ENCODE data around the gene ATF5. TPM values are rescaled to one million over a fixed set of nuclear protein-coding genes. Genes with fewer than 3 reads are reported as not detected.

ATF5 gene
- total and polyA plus RNA-seq, 10 of the 15 experiments (the other 5 are each of a cell fraction or from before 2014, with no cell fraction given): 9.1 to 133 (median 24.0) TPM

DNA sequence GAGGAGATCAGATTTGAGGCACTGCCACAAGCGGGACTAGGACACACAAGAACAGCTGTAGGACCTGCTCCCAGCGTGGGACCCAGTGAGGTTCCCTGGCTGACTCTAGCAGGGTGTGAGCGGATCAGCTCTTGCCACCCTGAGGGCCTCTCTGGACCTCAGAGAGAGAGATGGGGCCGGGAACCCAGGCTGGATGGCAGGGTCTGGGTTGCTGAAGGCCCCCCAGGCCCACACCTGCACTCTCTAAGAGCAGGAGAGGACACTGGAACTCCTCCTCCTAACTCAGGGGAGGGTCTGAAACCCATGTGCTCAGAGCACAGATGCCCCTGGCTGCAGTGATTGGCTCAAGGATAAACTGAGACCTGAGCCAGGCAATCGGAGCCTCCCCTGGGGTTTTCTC lies 18.8 kb upstream of the ATF5 start:
- RAD21 ChIA-PET (ENCODE audit: unreplicated experiment): interaction anchor here (1.9 to 4.9 kb wide), 3 partner anchors 13 to 22 kb away, joined by 9 to 40 read pairs (median 38); partner anchors contain the start of genes ATF5, IL4I1 and NUP62
- WGBS (ENCODE audit: insufficient coverage, insufficient replicate concordance, low lambda C conversion rate, missing lambda C conversion rate): 86% methylated on average over 5 of the region's 5 CpGs
- TF ChIP-seq TARDBP (IDR thresholded peaks at IDR 0.05; ENCODE audit: borderline replicate concordance) (no peak), RCOR1 (conservative IDR thresholded peaks at IDR 0.05; ENCODE audit: low read depth, low read length) (no peak), NR2F1 (conservative IDR thresholded peaks at IDR 0.05) (no peak), TCF3 (IDR thresholded peaks at IDR 0.05; ENCODE audit: borderline replicate concordance, insufficient read depth, low read depth, low read length) (no peak), ZNF274 (IDR thresholded peaks at IDR 0.05; ENCODE audit: insufficient read depth, insufficient read length) (no peak), BHLHE40 (IDR thresholded peaks at IDR 0.05; ENCODE audit: borderline replicate concordance in 1 of 2, low read depth in 2 of 2, low read length in 1 of 2) (no peak), GABPA (IDR thresholded peaks at IDR 0.05; ENCODE audit: low read depth) (no peak), MTA3 (IDR thresholded peaks at IDR 0.05; ENCODE audit: borderline replicate concordance, low read length) (no peak), TCF12 (IDR thresholded peaks at IDR 0.05; ENCODE audit: low read depth, low read length) (no peak), CHD4 (IDR thresholded peaks at IDR 0.05) (no peak)
- TF ChIP-seq, protein P1, sequence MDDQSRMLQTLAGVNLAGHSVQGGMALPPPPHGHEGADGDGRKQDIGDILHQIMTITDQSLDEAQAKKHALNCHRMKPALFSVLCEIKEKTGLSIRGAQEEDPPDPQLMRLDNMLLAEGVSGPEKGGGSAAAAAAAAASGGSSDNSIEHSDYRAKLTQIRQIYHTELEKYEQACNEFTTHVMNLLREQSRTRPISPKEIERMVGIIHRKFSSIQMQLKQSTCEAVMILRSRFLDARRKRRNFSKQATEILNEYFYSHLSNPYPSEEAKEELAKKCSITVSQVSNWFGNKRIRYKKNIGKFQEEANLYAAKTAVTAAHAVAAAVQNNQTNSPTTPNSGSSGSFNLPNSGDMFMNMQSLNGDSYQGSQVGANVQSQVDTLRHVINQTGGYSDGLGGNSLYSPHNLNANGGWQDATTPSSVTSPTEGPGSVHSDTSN (IDR thresholded peaks at IDR 0.05; ENCODE audit: insufficient replicate concordance, low read depth, low read length): no peak
- TF ChIP-seq, protein P2, sequence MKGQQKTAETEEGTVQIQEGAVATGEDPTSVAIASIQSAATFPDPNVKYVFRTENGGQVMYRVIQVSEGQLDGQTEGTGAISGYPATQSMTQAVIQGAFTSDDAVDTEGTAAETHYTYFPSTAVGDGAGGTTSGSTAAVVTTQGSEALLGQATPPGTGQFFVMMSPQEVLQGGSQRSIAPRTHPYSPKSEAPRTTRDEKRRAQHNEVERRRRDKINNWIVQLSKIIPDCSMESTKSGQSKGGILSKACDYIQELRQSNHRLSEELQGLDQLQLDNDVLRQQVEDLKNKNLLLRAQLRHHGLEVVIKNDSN (IDR thresholded peaks at IDR 0.05; ENCODE audit: borderline replicate concordance, extremely low read length, insufficient read depth, low read depth, low read length): no peak
- TF ChIP-seq, protein P3, sequence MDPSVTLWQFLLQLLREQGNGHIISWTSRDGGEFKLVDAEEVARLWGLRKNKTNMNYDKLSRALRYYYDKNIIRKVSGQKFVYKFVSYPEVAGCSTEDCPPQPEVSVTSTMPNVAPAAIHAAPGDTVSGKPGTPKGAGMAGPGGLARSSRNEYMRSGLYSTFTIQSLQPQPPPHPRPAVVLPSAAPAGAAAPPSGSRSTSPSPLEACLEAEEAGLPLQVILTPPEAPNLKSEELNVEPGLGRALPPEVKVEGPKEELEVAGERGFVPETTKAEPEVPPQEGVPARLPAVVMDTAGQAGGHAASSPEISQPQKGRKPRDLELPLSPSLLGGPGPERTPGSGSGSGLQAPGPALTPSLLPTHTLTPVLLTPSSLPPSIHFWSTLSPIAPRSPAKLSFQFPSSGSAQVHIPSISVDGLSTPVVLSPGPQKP (IDR thresholded peaks at IDR 0.05; ENCODE audit: low read depth, low read length): no peak
- TF ChIP-seq, protein P4, sequence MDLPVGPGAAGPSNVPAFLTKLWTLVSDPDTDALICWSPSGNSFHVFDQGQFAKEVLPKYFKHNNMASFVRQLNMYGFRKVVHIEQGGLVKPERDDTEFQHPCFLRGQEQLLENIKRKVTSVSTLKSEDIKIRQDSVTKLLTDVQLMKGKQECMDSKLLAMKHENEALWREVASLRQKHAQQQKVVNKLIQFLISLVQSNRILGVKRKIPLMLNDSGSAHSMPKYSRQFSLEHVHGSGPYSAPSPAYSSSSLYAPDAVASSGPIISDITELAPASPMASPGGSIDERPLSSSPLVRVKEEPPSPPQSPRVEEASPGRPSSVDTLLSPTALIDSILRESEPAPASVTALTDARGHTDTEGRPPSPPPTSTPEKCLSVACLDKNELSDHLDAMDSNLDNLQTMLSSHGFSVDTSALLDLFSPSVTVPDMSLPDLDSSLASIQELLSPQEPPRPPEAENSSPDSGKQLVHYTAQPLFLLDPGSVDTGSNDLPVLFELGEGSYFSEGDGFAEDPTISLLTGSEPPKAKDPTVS (IDR thresholded peaks at IDR 0.05; ENCODE audit: low read depth, low read length): no peak
- TF ChIP-seq, protein P5, sequence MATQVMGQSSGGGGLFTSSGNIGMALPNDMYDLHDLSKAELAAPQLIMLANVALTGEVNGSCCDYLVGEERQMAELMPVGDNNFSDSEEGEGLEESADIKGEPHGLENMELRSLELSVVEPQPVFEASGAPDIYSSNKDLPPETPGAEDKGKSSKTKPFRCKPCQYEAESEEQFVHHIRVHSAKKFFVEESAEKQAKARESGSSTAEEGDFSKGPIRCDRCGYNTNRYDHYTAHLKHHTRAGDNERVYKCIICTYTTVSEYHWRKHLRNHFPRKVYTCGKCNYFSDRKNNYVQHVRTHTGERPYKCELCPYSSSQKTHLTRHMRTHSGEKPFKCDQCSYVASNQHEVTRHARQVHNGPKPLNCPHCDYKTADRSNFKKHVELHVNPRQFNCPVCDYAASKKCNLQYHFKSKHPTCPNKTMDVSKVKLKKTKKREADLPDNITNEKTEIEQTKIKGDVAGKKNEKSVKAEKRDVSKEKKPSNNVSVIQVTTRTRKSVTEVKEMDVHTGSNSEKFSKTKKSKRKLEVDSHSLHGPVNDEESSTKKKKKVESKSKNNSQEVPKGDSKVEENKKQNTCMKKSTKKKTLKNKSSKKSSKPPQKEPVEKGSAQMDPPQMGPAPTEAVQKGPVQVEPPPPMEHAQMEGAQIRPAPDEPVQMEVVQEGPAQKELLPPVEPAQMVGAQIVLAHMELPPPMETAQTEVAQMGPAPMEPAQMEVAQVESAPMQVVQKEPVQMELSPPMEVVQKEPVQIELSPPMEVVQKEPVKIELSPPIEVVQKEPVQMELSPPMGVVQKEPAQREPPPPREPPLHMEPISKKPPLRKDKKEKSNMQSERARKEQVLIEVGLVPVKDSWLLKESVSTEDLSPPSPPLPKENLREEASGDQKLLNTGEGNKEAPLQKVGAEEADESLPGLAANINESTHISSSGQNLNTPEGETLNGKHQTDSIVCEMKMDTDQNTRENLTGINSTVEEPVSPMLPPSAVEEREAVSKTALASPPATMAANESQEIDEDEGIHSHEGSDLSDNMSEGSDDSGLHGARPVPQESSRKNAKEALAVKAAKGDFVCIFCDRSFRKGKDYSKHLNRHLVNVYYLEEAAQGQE (IDR thresholded peaks at IDR 0.05; ENCODE audit: low read depth, low read length): no peak

More for the DNA sequence above, 18.8 kb upstream of the ATF5 start:
- DNase-seq (ENCODE audit: low read depth, low spot score): no peak
- H3K36me3 ChIP-seq (ENCODE audit: control insufficient read depth in 2 of 2, insufficient read depth in 2 of 2, low read length in 1 of 2): peaks cover 26 to 33% of the 10 kb centered on the region in 2 experiments
- H3K4me3 ChIP-seq: no peak overlapping the region
- H3K9ac ChIP-seq (ENCODE audit: control insufficient read depth, insufficient read depth, low read length): no peak overlapping the region
- H3K4me2 ChIP-seq (ENCODE audit: control insufficient read depth, insufficient read depth): 0 out of 2 replicates have a peak overlapping the region, but pooled peaks have one; percentile 5
- intact Hi-C loops (cut with micrococcal nuclease; ENCODE audit: unreplicated experiment) (no loop called here), in situ Hi-C loops (cut with MboI) (no loop called here)
- no peak overlapping the region for H2AFZ ChIP-seq (ENCODE audit: control insufficient read depth, low read depth, low read length)
- no TSS peak for BruUV-seq (replicated peaks)
- no peak for FAIRE-seq
- POLR2A ChIA-PET: interaction anchor here (1.9 to 6.6 kb wide), 5 partner anchors 10 to 33 kb away, joined by 4 to 116 read pairs (median 33); partner anchors contain the start of genes AKT1S1, ATF5, IL4I1 and NUP62
- H3K9me3 ChIP-seq (replicated peaks; ENCODE audit: control insufficient read depth, insufficient read depth, low read length): no peaks in the 10 kb centered on the region; the same call in 2 of the 3 replicates
- ATAC-seq: no peak
- H3K79me2 ChIP-seq (ENCODE audit: control insufficient read depth, insufficient read depth, low read length): peaks cover 60% of the 10 kb centered on the region
- SMC1A ChIA-PET (ENCODE audit: uncharacterized antibody, unreplicated experiment): interaction anchor here (1.1 to 8.8 kb wide), 4 partner anchors 10 to 22 kb away, joined by 3 to 110 read pairs (median 26); partner anchors contain the start of genes ATF5, IL4I1 and NUP62
- H3K4me1 ChIP-seq (ENCODE audit: control insufficient read depth, insufficient read depth, low read length): peaks cover 72% of the 10 kb centered on the region
- peaks cover 3% of the 10 kb centered on the region; the same call in 1 of the 2 replicates for H4K20me1 ChIP-seq (ENCODE audit: control insufficient read depth, insufficient read depth)
- CTCF ChIA-PET: interaction anchor here (0.9 to 9.0 kb wide), 3 partner anchors 8 to 18 kb away, joined by 5 to 71 read pairs (median 33); partner anchors contain the start of genes ATF5, IL4I1 and NUP62
- H3K27me3 ChIP-seq (replicated peaks in 1 of 2; ENCODE audit: control insufficient read depth in 2 of 2, insufficient read depth in 2 of 2, low read length in 1 of 2): no peaks in the 10 kb centered on the region
- H3K27ac ChIP-seq (ENCODE audit: control insufficient read depth, insufficient read depth): peak overlapping the region; percentile 57; the same call in 1 of the 2 replicates
